Vagina (tissue), 2 donors: ENCODE results near the gene THSD7A. TPM values are rescaled to one million over a fixed set of nuclear protein-coding genes. Genes with fewer than 3 reads are reported as not detected.

Source experiments
- DNase-seq, 2 donors: peaks; one replicate each; pipeline ENCODE4 v3.0.0-alpha.2; 2017; ENCODE audit errors: extremely low spot score in 2 of 2
- H3K27ac ChIP-seq: fragments of 200-600 bp; sonication (generic); one replicate; pipeline ENCODE4 v1.5.1; 2019
- H3K27me3 ChIP-seq: fragments of 200-600 bp; sonication (generic); one replicate; pipeline ENCODE4 v1.5.1; 2019
- H3K36me3 ChIP-seq, 2 donors: fragments of 200-600 bp; sonication (generic); one replicate each; pipeline ENCODE4 v1.5.1; 2017 to 2019
- H3K4me1 ChIP-seq: fragments of 200-600 bp; sonication (generic); one replicate; pipeline ENCODE4 v1.5.1; 2019
- H3K4me3 ChIP-seq, 2 donors: fragments of 200-600 bp; sonication (generic); 1 replicate in 1 of 2; 2 replicates in 1 of 2; pipeline ENCODE4 v1.5.1; 2016 to 2019
- H3K9me3 ChIP-seq: fragments of 200-600 bp; sonication (generic); one replicate; pipeline ENCODE4 v1.5.1; 2019
- CTCF ChIP-seq, 3 experiments: fragments of 450-650 bp in 2 of 3; fragments of 200-600 bp in 1 of 3; sonication (generic) in 1 of 3; IDR thresholded peaks; one replicate each; pipeline ENCODE4 v1.5.1; 2017 to 2019; ENCODE audit warnings: antibody characterized with exemption in 3 of 3, mild to moderate bottlenecking in 2 of 3, moderate library complexity in 2 of 3
- POLR2A ChIP-seq, 2 donors: fragments of 450-650 bp; IDR thresholded peaks; one replicate each; pipeline ENCODE4 v1.6.1; 2017; ENCODE audit warnings: antibody characterized with exemption in 2 of 2, mild to moderate bottlenecking in 2 of 2, moderate library complexity in 2 of 2
- POLR2AphosphoS5 ChIP-seq, 2 donors: sonication (generic); formaldehyde crosslinking; IDR thresholded peaks; one replicate each; pipeline ENCODE4 v1.9.0; 2017; ENCODE audit warnings: antibody characterized with exemption in 2 of 2, mild to moderate bottlenecking in 2 of 2, low read depth in 1 of 2; ENCODE audit not compliant: insufficient read depth in 1 of 2
- intact Hi-C: fragments of 100-400 bp; cut with DNase I; formaldehyde crosslinking; loops from one replicate; pipeline ENCODE4 v1.15.1; 2023
- total RNA-seq: library from RNA; depleted of rRNA; stranded (reverse); fragments of >200 nt; gene quantifications from one replicate; pipeline ENCODE4 v1.2.3, GENCODE V29; 2016

Gene THSD7A
- total RNA-seq, 1 donor from 2014 or later = 9.3 TPM

GRCh38 chr7:11327633-11328032 is 504.4 kb downstream of the THSD7A start:
- no peaks in the 10 kb centered on the region for H3K27me3 ChIP-seq
- intact Hi-C loops = no loop called here
- H3K36me3 ChIP-seq = no peaks in the 10 kb centered on the region
- no peak for TF ChIP-seq POLR2A (IDR thresholded peaks at IDR 0.05)
- TF ChIP-seq POLR2AphosphoS5 (IDR thresholded peaks at IDR 0.05; ENCODE audit: insufficient read depth in 1 of 2, low read depth in 1 of 2) = no peak
- no peak for TF ChIP-seq CTCF (IDR thresholded peaks at IDR 0.05)
- H3K27ac ChIP-seq = no peak overlapping the region
- no peak for DNase-seq
- H3K9me3 ChIP-seq = no peaks in the 10 kb centered on the region
- H3K4me1 ChIP-seq = no peaks in the 10 kb centered on the region
- H3K4me3 ChIP-seq = no peak overlapping the region
